HuH-7 (cell line): ENCODE measurements around the gene SYCP1.
"Not testable (repeated sequence)": the region's sequence is repeated elsewhere in the genome, so short reads cannot be mapped to it uniquely, and the experiment has no call there.

ENCODE experiments used
- DNase-seq: peaks from one replicate; pipeline ENCODE4 v3.0.0; 2011; ENCODE audit warnings: low spot score

The SYCP1 gene

DNA sequence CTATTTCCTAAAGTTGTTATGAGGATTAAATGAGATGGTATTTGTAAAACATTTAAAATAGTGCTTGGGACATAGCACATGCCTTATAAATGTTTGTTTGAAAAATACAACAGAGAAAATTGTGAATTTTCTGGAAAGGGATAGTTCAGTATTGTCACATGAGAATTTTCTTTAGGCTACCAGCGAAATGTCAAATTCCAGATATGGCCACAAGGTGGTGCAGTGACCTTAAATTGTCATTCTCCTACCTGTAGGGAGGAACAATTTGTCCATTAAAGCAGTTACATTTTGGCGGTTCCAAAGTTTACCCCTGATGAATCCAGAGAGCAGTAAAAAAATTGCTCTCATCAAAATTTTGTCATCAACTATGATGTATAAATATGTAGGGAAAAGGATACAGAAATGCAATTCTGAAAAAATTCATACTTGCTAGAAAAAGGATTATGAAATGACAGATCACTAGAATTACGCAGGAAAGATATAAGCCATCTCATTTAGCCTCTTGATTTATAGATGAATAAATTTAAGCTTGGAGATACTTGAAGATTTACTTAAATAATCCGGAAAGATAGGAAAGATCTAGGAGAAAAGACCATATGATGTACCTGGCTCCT lies 124.7 kb downstream of the SYCP1 start:
- DNase-seq, result peak; percentile 5

DNA sequence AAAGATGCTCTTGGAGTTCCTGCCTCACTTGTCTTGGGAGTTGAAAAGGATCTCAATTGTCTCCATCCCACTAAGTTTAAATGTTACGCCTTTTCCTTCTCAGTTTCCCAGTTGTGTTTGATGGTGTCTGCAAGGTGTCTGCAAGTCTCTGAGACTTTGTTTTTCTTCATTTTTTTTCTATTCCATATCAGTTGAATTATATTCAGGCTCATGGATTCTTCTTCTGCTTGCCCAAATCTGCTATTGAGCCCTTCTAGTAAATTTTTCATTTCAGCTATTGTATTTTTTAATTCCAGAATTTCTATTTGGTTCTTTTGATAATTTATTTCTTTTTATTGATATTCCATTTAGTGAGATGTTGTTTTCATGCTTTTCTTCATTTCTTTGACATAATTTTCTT lies 127.6 kb downstream of the SYCP1 start:
- no peak for DNase-seq

DNA sequence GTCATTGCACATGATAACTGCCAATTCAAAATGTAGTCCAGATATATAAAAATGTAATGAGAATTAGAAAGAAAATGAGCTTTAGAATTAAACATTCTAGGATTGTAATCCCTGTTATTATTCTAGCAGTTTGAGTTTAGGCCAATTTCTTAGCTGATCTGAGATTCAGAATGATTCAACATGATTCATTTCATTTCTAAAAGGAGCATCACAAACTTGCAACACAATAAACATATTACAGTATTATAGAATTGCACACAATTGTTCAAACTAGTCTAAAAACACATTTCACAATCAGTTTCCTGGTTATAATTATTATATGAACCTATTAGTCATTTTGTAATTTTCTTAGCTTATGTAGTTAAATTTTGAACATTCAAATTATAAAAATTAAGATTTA lies 131.6 kb downstream of the SYCP1 start:
- no peak for DNase-seq

DNA sequence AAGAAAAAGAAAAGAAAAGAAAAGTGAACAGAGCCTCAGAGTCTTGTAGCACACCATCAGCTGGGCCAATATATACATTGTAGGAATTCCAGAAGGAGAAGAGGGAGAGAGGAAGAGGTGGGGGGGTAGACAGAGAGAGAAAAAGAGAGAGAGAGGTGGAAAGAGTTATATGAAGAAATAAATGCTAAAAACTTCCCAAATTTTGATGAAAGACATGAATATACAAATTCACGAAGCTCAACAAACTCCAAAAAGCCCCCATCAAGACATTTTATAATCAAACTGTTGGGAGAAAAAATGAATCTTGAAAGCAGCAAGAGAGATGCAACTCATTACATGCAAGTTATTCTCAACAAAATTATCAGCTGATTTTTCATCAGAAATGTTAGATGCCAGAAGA lies 133.4 kb downstream of the SYCP1 start:
- DNase-seq, result no peak

DNA sequence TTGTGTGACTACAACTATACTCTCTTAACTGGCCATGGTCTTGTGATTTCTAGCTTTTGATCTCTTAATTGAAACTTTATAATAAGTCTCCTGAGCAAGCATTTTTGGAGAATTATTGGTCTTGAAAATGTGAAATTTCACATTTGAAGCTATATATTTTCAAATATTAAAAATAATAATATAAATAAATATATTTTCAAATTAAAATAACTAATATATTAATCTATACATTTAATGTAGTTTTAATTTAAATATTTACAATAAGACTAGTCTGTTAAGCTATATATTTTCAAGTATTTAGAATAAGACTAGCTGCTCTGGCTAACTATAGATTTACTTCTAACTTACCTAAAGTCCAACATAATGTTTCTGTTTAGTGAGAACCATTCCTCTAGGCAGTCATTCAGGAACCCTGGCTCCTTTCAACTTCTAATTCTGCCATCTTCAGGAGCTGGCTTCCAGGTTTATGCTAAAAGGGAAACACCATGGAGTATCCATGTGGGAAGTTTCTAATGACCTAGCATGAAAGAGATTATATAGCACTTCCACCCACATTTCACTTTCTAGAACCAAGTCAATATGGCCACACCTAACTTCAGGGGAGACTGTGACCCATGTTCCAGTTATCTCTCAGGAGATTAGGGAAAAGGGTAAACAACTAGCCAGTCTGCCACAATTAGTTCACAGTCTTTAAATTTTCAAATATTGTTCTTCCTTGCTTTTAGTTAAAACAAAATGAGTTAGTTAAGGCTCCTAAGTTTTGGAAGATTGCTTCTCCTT lies 143.0 kb downstream of the SYCP1 start:
- no peak for DNase-seq

DNA sequence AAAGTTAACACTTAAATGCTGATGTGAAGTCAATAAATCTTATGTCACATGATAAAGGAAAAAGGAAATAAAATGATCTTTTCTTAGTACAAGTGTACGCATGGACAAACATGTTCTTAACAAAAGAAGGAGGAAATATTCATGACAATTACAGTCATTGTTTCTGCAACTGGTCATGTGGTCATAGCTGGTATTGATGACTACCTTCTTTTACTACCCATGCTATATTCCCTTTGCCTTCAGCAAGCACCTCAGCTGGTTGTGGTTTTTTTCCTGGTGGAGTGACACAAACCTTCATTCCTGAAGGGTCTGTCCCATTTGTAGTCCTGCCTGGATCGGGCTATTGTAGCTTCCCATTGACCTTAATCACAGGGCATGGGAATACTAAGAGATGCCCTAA lies 151.5 kb downstream of the SYCP1 start:
- no peak for DNase-seq

DNA sequence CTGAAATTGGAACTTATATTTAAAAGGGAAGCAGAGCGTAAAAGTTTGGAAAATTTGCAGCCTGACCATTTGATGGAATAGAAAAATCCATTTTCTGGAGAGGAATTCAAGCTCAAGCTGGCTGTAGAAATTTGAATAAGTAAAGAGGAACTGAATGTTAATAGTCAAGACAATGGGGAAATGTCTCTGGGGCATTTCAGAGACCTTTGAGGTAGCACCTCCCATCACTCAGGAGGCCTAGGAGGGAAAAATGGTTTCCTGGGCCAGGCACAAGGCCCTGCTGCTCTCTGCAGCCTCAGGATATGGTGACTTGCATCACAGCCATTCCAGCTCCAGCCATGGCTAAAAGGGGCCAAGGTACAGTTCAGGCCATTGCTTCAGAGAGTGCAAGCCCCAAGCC lies 157.3 kb downstream of the SYCP1 start:
- DNase-seq, result no peak

DNA sequence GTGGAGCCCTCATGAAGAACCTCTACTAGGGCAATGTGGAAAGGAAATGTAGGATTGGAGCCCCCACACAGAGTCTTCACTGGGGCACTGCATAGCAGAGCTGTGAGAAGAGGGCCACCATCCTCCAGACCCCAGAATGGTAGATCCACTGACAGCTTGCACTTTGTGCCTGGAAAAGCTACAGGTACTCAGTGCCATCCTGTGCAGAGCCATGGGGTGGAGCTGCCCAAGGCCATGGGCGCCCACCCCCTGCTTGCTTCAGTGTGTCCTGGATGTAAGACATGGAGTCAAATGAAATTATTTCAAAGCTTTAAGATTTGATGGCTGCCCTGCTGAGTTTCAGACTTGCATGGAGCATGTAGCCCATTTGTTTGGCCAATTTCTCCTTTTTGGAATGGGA lies 157.8 kb downstream of the SYCP1 start:
- DNase-seq, result no peak

DNA sequence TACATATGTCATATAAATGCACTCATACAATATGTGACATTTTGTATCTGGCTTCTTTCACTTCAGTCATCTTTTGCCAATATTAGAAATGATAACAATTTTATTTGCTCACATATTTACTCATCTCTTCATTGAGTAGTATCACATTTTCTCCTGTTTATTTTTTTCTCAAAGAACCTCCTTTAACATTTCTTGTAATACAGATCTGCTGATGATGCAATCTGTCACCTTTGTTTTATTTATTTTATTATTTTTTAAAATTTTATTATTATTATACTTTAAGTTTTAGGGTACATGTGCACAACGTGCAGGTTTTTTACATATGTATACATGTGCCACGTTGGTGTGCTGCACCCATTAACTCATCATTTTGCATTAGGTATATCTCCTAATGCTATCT lies 159.1 kb downstream of the SYCP1 start:
- no peak for DNase-seq

DNA sequence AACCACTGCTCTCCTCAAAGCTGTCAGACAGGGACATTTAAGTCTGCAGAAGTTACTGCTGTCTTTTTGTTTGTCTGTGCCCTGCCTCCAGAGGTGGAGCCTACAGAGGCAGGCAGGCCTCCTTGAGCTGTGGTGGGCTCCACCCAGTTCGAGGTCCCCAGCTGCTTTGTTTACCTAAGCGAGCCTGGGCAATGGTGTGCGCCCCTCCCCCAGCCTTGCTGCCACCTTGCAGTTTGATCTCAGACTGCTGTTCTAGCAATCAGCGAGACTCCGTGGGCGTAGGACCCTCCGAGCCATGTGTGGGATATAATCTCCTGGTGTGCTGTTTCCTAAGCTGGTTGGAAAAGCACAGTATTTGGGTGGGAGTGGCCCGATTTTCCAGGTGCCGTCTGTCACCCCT lies 164.9 kb downstream of the SYCP1 start:
- DNase-seq, result not testable (repeated sequence)

DNA sequence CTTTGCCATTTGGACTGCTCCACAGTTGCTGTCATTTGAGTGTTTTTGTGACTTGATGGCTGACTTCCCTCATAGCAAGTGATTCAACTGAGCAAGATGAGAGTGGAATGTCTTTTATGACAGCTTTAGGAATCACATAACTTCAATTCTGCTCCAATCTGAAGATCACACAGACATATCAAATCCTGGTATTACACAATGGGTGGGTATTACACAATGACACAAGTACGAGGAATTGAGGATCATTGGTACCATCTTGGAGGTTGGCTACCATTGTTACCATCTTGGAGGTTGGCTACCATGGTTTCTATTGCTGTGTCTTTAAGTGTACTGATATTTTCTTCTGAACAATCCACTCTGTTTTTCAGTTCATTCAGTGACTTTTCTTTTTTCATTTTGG lies 166.5 kb downstream of the SYCP1 start:
- no peak for DNase-seq

DNA sequence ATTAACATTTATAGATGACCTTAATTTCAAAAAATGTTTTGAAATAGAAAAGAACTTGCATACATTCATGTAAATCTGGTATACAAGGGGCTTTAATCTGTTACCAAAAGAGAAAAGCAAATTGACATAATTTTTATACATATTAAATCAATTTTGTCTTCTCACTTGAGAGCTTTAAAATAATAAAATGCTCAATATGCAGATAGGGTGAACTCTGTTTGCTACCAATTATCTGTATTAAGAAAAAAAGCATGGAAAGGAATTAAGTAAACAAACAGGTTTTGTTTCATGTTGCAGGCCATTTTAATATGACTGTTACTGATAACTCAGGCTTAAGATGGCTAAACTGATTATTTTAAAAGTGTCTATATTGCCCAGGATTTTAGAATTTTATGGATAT lies 168.9 kb downstream of the SYCP1 start:
- DNase-seq, result no peak

DNA sequence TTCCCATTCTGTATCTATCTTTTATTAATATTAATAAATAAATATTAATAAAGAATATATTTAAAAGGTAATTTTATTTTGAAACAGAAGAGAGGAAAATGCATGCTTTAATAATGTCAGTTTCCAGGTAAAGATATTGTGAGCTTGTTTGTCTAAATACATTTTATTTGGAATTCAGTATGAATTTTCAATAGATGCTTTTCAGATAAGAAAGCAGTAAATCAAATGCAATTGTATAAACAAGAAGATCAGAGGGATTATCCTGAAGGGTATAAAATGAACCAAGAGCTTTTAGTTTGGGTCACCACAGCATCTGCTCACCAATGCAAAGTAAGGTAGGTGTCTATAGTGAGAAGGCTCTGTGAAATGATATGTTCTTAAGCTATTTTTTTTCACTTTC lies 174.9 kb downstream of the SYCP1 start, which contains the start of gene TSHB:
TSHB (plus strand) TSS at position 301 of the 400 bp plus-strand sequence. CDS start 3,537 bp downstream, outside the sequence.
- no peak for DNase-seq

DNA sequence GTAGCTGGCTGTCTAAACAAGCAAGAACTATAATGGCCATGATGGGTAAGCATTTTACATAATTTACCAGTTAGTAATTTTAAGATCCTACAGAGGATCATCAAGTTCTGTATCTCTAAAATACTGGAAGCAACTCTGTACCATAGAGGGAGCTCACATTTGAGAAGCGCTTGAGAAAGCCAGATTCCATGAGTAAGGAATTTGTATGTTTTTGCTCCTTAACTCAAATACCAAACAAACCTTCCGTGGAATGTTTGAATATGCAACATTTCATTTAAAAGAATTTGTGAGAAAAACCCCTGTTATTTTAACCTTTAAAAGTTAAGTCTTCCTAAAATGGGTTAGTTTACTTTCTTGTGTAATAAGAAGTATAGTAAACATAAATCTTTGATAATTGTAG lies 176.9 kb downstream of the SYCP1 start:
- DNase-seq, result no peak

DNA sequence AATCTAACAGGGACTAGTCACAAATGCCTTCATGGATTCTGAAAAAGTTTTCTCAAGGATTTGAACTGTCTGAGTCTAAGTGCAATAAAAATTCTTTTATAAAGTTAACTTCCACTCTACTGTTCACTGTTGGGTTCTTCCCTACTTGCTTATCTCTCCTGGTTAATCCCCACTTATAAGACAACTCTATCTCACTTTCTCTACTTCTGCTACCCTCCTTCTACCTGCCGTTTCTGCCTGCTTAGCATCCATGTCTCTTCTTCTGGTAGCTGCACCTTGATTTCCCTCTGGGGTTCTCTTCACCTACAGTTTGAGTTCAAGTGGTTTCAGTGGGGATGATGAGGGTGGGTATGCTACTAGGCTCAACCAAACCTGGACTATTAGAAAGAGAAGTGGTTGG lies 181.0 kb downstream of the SYCP1 start:
- DNase-seq, result no peak

DNA sequence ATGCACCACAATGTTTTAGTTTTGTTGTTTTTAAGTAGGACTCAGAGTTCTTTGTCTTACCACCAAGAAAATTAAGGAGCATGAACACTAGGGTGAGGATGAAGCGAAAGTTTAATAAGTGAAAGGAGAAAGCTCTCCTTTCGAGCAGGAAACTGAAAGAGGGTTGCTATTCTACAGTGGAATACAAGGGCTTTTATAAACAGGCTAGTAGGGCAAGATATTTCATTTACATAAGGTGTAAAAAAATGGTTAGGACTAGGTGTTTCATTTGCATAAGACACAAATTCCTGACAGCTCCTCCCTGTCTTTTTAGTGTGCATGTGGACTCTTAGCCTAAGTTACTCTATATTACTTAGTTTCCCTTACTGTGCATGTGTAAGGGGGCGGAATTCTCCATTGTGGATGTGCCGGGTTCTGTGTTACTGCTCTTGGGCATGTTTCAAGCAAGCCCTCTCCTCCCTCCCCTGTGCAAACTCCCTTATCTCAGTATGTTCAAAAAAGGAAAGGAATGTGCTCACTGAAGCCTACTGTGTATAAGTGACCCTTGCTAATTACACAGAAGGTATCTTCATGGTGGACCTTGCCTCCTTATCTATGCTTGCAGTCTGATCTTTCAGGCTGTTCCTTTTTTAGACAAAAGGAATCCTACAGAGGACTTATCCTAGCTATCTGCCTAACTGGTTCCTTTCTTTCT lies 182.3 kb downstream of the SYCP1 start:
- DNase-seq, result no peak

DNA sequence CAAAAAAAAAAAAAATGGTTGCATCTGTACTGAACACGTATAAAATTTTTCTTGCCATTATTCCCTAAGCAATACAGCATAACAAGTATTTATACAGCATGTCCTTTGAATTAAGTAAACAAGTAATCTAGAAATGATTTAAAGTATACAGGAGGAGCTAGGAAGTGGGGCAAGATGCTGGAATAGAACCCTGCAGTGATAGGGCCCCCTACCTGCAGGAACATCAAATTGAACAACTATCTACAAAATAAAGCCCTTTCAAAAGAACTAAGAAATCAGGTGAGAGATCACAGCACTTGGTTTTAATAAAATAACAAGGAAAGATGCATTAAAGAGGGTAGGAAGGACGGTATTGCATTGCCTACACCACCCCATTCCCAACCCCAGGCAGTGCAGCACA lies 185.8 kb downstream of the SYCP1 start:
- no peak for DNase-seq

DNA sequence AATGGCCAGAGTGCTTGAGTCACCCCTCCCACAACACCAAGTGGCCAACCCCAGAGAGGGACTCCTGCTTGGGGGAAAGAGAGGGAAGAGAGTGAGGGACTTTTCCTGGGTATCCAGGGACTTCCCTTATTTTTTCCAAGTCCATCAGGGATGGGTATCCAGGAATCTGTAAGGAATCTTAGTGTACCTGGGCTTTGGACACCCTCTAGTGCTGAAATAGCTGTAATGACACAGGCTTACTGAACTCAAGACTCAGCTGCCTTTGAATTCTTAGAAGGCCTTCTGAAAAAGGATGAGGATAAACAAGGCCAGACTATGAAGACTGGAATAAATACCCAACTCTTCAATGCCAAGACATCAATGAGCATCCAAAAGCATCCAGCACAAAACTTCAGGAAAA lies 187.0 kb downstream of the SYCP1 start:
- DNase-seq, result peak; percentile 17
